GM12878 (cell line): ENCODE measurements around the gene RPS6KL1. TPM values are rescaled to one million over a fixed set of nuclear protein-coding genes. Genes with fewer than 3 reads are reported as not detected.

Source experiments
- ATAC-seq: fragments of 200-7000 bp; cut with Tn5 transposase; 3 replicates; pipeline ENCODE4 v1.9.1; 2020; ENCODE audit warnings: mild to moderate bottlenecking, moderate library complexity
- BruUV-seq: library from RNA; stranded (reverse); fragments of 400-500 nt; replicated peaks from 2 replicates; lab custom pipeline; 2021; lab: Mats Ljungman, UMichigan
- CTCF ChIA-PET: fragments of 300-600 bp; sonication (Branson Sonifier 250); formaldehyde crosslinking; extraction: SDS; loops from one replicate; lab custom pipeline; 2021; ENCODE audit warnings: inconsistent platforms; lab: Yijun Ruan, JAX
- POLR2A ChIA-PET: fragments of 350-600 bp; formaldehyde crosslinking; extraction: SDS; loops from one replicate; lab custom pipeline; 2021; ENCODE audit warnings: inconsistent platforms; lab: Charles Lee
- RAD21 ChIA-PET: fragments of 300-600 bp; sonication (Branson Sonifier 250); formaldehyde crosslinking; loops from one replicate; lab custom pipeline; 2023; ENCODE audit warnings: antibody characterized with exemption; ENCODE audit not compliant: unreplicated experiment; lab: Charles Lee
- SMC1A ChIA-PET: fragments of 300-600 bp; sonication (Branson Sonifier 250); formaldehyde crosslinking; loops from one replicate; lab custom pipeline; 2023; ENCODE audit not compliant: unreplicated experiment, uncharacterized antibody; lab: Charles Lee
- DNase-seq: peaks from one replicate; pipeline ENCODE4 v3.0.0-alpha.2; 2011; ENCODE audit warnings: low read depth, low spot score
- FAIRE-seq: peaks from 3 replicates; lab custom pipeline; 2011; peaks lifted over from hg19 to GRCh38; lab: Jason Lieb, UNC
- H2AFZ ChIP-seq: 2 replicates; pipeline ENCODE4 v1.6.0; 2011; ENCODE audit warnings: low read depth, low read length, control low read depth; ENCODE audit not compliant: control insufficient read depth
- H3K27ac ChIP-seq: 2 replicates; pipeline ENCODE4 v1.5.1; 2011; ENCODE audit warnings: control low read depth; ENCODE audit not compliant: control insufficient read depth, insufficient read depth
- H3K27me3 ChIP-seq, 2 experiments: replicated peaks in 1 of 2; 2 replicates each; pipeline versions ENCODE4 v1.6.0 to v1.6.1; 2011; ENCODE audit warnings: low read length in 1 of 2; ENCODE audit not compliant: control insufficient read depth in 2 of 2, insufficient read depth in 2 of 2
- H3K36me3 ChIP-seq, 2 experiments: 2 replicates each; pipeline ENCODE4 v1.5.1; 2011; ENCODE audit warnings: low read length in 1 of 2; ENCODE audit not compliant: control insufficient read depth in 2 of 2, insufficient read depth in 2 of 2
- H3K4me1 ChIP-seq: 2 replicates; pipeline ENCODE4 v1.6.1; 2011; ENCODE audit warnings: mild to moderate bottlenecking, low read length, moderate library complexity, mixed read lengths; ENCODE audit not compliant: control insufficient read depth, insufficient read depth
- H3K4me2 ChIP-seq: 2 replicates; pipeline ENCODE4 v1.6.0; 2011; ENCODE audit warnings: control low read depth; ENCODE audit not compliant: control insufficient read depth, insufficient read depth
- H3K4me3 ChIP-seq: fragments of 200-600 bp; sonication (generic); 2 replicates; pipeline ENCODE4 v1.5.1; 2016
- H3K79me2 ChIP-seq: 2 replicates; pipeline ENCODE4 v1.6.0; 2011; ENCODE audit warnings: low read length; ENCODE audit not compliant: control insufficient read depth, insufficient read depth
- H3K9ac ChIP-seq: 2 replicates; pipeline ENCODE4 v1.8.0; 2011; ENCODE audit warnings: low read length, control low read depth, mixed read lengths; ENCODE audit not compliant: control insufficient read depth, insufficient read depth
- H3K9me3 ChIP-seq: replicated peaks from 3 replicates; pipeline ENCODE4 v1.5.1; 2011; ENCODE audit warnings: mild to moderate bottlenecking, low read length; ENCODE audit not compliant: control insufficient read depth, insufficient read depth
- H4K20me1 ChIP-seq: 2 replicates; pipeline ENCODE4 v1.6.0; 2011; ENCODE audit not compliant: control insufficient read depth, insufficient read depth
- BCL11A ChIP-seq: IDR thresholded peaks from 2 replicates; pipeline ENCODE4 v1.6.1; 2011; ENCODE audit warnings: low read depth, low read length
- HDAC6 ChIP-seq: fragments of 200-600 bp; sonication (generic); IDR thresholded peaks from one replicate; pipeline ENCODE4 v1.8.0; 2017; ENCODE audit warnings: antibody characterized with exemption; ENCODE audit not compliant: unreplicated experiment
- LARP7 ChIP-seq: fragments of 450-650 bp; IDR thresholded peaks from 2 replicates; pipeline ENCODE4 v1.6.1; 2017; ENCODE audit warnings: mild to moderate bottlenecking
- MTA3 ChIP-seq: IDR thresholded peaks from 2 replicates; pipeline ENCODE4 v1.6.1; 2012; ENCODE audit warnings: low read length, inconsistent platforms, borderline replicate concordance
- POU2F2 ChIP-seq: IDR thresholded peaks from 3 replicates; pipeline ENCODE4 v1.6.1; 2011; ENCODE audit warnings: low read depth, mild to moderate bottlenecking, low read length, borderline replicate concordance
- SMAD5 ChIP-seq: IDR thresholded peaks from 2 replicates; pipeline ENCODE4 v1.6.1; 2016; ENCODE audit warnings: antibody characterized with exemption, low read depth
- SRF ChIP-seq, 2 experiments: IDR thresholded peaks; 2 replicates each; pipeline ENCODE4 v1.6.1; 2011; ENCODE audit warnings: low read depth in 2 of 2, low read length in 2 of 2, mild to moderate bottlenecking in 1 of 2, moderate library complexity in 1 of 2
- STAT1 ChIP-seq: fragments of 450-650 bp; conservative IDR thresholded peaks from 2 replicates; pipeline ENCODE4 v1.6.1; 2014; ENCODE audit warnings: antibody characterized with exemption, mild to moderate bottlenecking
- TBL1XR1 ChIP-seq: IDR thresholded peaks from 2 replicates; pipeline ENCODE4 v1.6.1; 2012; ENCODE audit warnings: low read depth, low read length, improper control_type of control experiment
- USF1 ChIP-seq: IDR thresholded peaks from 2 replicates; pipeline ENCODE4 v1.6.1; 2011; ENCODE audit warnings: borderline replicate concordance, low read depth, mild to moderate bottlenecking, moderate library complexity, mixed read lengths, low read length; ENCODE audit not compliant: insufficient read depth; ENCODE audit errors: extremely low read length
- ZBTB40 ChIP-seq: fragments of 450-650 bp; IDR thresholded peaks from 2 replicates; pipeline ENCODE4 v1.6.1; 2016; ENCODE audit warnings: mild to moderate bottlenecking, moderate library complexity, borderline replicate concordance
- ZNF24 ChIP-seq: fragments of 450-650 bp; IDR thresholded peaks from 2 replicates; pipeline ENCODE4 v1.6.1; 2017; ENCODE audit warnings: antibody characterized with exemption, mild to moderate bottlenecking
- WGBS: methylation state at CpG from one replicate; pipeline ENCODE4 v1.1.6; 2016; ENCODE audit warnings: low lambda C conversion rate; ENCODE audit not compliant: insufficient replicate concordance, insufficient coverage; ENCODE audit errors: missing lambda C conversion rate; 5-methylcytosine and 5-hydroxymethylcytosine counted together
- in situ Hi-C: fragments of 300-500 bp; cut with MboI; formaldehyde crosslinking; loops from 9 replicates; pipeline ENCODE4 v1.14.3; 2018; ENCODE audit warnings: mixed read lengths
- intact Hi-C: fragments of 100-400 bp; cut with micrococcal nuclease; formaldehyde crosslinking; loops from one replicate; pipeline ENCODE4 v1.14.2; 2022; ENCODE audit not compliant: unreplicated experiment
- polyA plus RNA-seq, 11 experiments: library from polyadenylated mRNA; depleted of rRNA in 4 of 11; unstranded in 6 of 11; stranded (reverse) in 5 of 11; fragments of >200 nt; fragmentation: Nextera tagmentation in 4 of 11; fragmentation: Illumina TruSeq in 1 of 11; extraction: Ambion mirVana in 4 of 11; extraction: Trizol in 1 of 11; gene quantifications; 1 replicate in 1 of 11; 2 replicates in 10 of 11; pipeline versions ENCODE4 v1.2.1 to v1.2.3, GENCODE V29; 2011 to 2016; ENCODE audit warnings: inconsistent platforms in 2 of 11, missing spikeins in 2 of 11, low read depth in 1 of 11
- total RNA-seq, 4 experiments: library from RNA; depleted of rRNA in 3 of 4; stranded (reverse); fragments of >200 nt in 3 of 4; fragmentation: Illumina TruSeq in 1 of 4; extraction: Trizol in 1 of 4; gene quantifications; 2 replicates each; pipeline versions ENCODE4 v1.2.1 to v1.2.3, GENCODE V29; 2013 to 2021

Gene RPS6KL1
- total and polyA plus RNA-seq, 10 of the 15 experiments (the other 5 are each of a cell fraction or from before 2014, with no cell fraction given) = 0.04 to 4.2 (median 2.0) TPM

- ATAC-seq (no peak), FAIRE-seq (no peak), DNase-seq (no peak)
- H3K36me3 ChIP-seq = no peaks in the 10 kb centered on the region
- WGBS = 81% methylated on average over 5 of the region's 5 CpGs
- H3K9me3 ChIP-seq = no peaks in the 10 kb centered on the region
- ChIA-PET SMC1A (interaction anchor here (0.6 to 11.1 kb wide), 4 partner anchors 28 to 223 kb away, joined by 4 to 165 read pairs (median 7); no protein-coding TSS in a partner anchor), POLR2A (no interaction called here), RAD21 (interaction anchor here (8.8 kb wide), 1 partner anchor 41 kb away, joined by 114 read pairs; no protein-coding TSS in a partner anchor), CTCF (interaction anchor here (10.3 to 13.8 kb wide), 3 partner anchors 12 to 222 kb away, joined by 125 to 552 read pairs (median 289); partner anchors contain the start of genes DLST and PROX2)
- H4K20me1 ChIP-seq = no peaks in the 10 kb centered on the region
- no peak overlapping the region for H3K4me2 ChIP-seq
- H3K4me1 ChIP-seq = no peaks in the 10 kb centered on the region
- no peak overlapping the region for H3K4me3 ChIP-seq
- no TSS peak for BruUV-seq
- no peaks in the 10 kb centered on the region for H3K79me2 ChIP-seq
- no peak overlapping the region for H2AFZ ChIP-seq
- H3K9ac ChIP-seq = no peak overlapping the region
- intact Hi-C loops = loop anchor here (10.0 kb wide), 1 partner anchor 430 kb away; no protein-coding TSS in a partner anchor
- TF ChIP-seq SRF (IDR thresholded peaks at IDR 0.05; ENCODE audit: low read depth in 2 of 2, low read length in 2 of 2) (no peak), ZNF24 (no peak), HDAC6 (no peak), USF1 (no peak)
- H3K27ac ChIP-seq = no peak overlapping the region
- in situ Hi-C loops = no loop called here
- no peaks in the 10 kb centered on the region for H3K27me3 ChIP-seq
Measured at GRCh38 chr14:74865156-74865555, 57.9 kb downstream of the RPS6KL1 start.

- ChIA-PET RAD21 (interaction anchor here (8.8 kb wide), 1 partner anchor 42 kb away, joined by 114 read pairs; no protein-coding TSS in a partner anchor), POLR2A (interaction anchor here (0.5 to 0.6 kb wide), 2 partner anchors 14 to 15 kb away, joined by 4 to 10 read pairs; no protein-coding TSS in a partner anchor)
- no peak for TF ChIP-seq SMAD5
- TF ChIP-seq MTA3 = no peak
- no peak for TF ChIP-seq BCL11A
- TF ChIP-seq ZBTB40 = no peak
- TF ChIP-seq TBL1XR1 = no peak
- no peak for TF ChIP-seq STAT1
- no peak for TF ChIP-seq POU2F2
- no peak for TF ChIP-seq LARP7
Measured at GRCh38 chr14:74864198-74864597, 58.9 kb downstream of the RPS6KL1 start.

More at GRCh38 chr14:74864198-74864597, 58.9 kb downstream of the RPS6KL1 start:
- Histone ChIP-seq H3K9me3 (no peaks in the 10 kb centered on the region), H2AFZ (no peak overlapping the region), H3K4me1 (no peaks in the 10 kb centered on the region), H3K27ac (no peak overlapping the region), H3K79me2 (no peaks in the 10 kb centered on the region), H3K4me3 (no peak overlapping the region), H3K27me3 (no peaks in the 10 kb centered on the region), H3K9ac (no peak overlapping the region), H3K4me2 (no peak overlapping the region), H3K36me3 (no peaks in the 10 kb centered on the region), H4K20me1 (no peaks in the 10 kb centered on the region)
- WGBS = 80% methylated on average over 9 of the region's 9 CpGs
- FAIRE-seq (no peak), ATAC-seq (no peak), DNase-seq (no peak)
- CTCF ChIA-PET = interaction anchor here (1.8 to 13.8 kb wide), 4 partner anchors 13 to 255 kb away, joined by 7 to 552 read pairs (median 207); partner anchors contain the start of genes DLST and PROX2
- SMC1A ChIA-PET = interaction anchor here (0.6 to 11.1 kb wide), 4 partner anchors 29 to 260 kb away, joined by 3 to 165 read pairs (median 7); no protein-coding TSS in a partner anchor
- no TSS peak for BruUV-seq
- in situ Hi-C loops (no loop called here), intact Hi-C loops (loop anchor here (10.0 kb wide), 1 partner anchor 431 kb away; no protein-coding TSS in a partner anchor)
